ENCODE results near the gene NETO2.
"Not testable (repeated sequence)": the region's sequence is repeated elsewhere in the genome, so short reads cannot be mapped to it uniquely, and the experiment has no call there.

The NETO2 gene

DNA sequence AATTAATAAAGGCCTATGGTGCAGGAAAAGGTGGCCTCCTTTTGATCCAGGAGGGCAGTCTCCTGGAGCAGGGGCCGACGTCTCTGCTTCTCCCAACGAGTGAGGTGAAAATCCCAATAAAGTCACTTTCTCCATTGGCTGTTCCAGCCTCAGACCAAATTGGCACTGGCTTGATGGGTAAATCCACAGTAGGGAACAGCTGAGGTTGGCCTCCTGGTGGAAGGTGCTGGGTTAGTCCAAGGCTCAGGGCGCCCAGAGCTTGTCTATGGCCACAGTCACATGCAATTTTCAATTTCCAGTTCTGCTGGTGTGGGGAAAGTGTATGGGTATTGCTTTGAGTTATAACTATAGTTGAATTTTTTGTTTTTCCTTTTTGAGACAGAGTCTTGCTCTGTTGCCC lies 79.0 kb downstream of the NETO2 start:
- no peak for DNase-seq (ENCODE audit: low spot score)

DNA sequence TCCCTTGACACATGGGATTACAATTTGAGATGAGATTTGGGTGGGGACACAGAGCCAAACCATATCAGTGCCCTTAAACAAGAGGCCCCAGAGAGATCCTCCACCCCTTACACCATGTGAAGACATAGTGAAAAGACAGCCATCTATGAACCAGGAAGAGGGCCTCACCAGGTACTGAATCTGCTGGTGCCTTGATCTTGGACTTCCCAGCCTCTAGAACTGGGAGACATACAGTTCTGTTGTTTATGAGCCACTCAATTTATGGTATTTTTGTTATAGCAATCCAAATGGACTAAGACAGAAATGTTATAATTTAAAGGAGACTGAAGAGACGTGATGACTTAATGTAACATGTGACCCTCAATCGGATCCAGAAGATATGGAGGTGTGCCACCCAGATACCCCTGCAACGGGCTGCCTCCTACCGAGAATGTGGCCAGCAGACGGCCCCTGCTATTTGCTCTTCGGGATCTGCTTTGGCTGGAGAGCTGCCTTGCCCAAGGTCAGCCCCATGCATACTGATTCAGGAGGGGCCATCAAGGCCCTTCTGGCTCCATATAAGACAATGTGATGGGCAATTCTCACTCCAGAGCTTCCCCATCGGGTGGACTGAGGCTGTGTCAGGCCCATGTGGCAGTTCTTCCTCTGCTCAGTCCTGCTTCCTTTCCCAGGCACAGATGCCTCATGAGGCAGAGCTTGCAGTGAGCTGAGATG lies 80.6 kb downstream of the NETO2 start:
- no peak for DNase-seq (ENCODE audit: low spot score)

DNA sequence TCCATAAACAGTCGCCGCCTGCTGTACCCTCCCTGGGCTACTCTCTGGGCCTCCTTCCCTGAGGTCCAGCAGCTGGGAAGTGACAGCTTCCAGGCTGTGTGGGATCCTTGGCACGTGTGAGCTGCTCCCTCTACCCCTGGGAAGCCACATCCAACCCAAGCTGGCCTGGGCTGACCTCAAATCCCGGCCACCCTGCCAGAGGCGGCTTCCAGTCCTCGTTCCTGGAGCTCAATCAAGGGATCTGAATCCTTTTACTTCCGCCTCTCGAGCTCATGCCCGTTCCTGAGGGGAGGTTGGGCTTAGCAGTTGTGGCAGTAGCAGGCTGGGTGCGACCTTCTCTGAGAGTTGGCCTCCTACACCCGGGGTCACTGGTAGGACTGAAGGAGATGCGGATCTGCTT lies 82.5 kb downstream of the NETO2 start:
- no peak for DNase-seq (ENCODE audit: low spot score)

DNA sequence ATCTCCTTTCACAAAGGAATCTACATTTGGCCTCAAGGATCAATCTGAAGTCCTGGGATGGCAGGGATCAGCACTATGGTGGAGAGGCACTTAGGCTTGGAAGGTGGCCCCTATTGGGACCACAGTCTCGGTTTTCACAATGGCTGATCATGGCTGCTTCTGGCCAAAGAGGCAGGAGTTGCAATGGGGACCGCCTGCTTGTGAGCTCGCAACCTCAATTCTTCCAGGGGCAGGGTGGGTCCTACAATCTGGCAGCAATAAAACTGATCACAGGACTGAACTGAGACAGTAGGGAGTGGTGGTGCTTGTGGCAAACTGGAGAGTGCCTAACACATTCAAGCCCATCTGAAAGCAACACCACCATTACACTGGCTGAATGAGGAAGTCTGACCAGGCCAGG lies 83.1 kb downstream of the NETO2 start:
- no peak for DNase-seq (ENCODE audit: low spot score)

DNA sequence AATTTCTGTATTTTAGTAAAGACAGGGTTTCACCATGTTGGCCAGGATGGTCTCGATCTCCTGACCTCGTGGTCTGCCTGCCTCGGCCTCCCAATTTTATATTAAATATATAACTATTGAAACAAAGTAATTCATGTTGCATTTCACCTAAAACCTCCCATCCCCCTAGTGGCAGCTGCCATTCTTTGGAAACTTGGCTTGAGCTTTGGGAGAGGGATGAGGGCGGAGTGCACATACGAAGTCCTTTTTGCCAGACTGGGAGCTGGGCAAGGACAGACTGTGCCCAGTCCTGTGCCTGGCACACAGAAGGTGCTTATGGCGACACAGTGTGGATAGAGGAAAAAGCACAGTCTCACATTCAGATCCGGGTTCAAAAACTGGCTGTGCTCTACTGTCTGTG lies 83.8 kb downstream of the NETO2 start:
- DNase-seq (ENCODE audit: low spot score) = no peak

DNA sequence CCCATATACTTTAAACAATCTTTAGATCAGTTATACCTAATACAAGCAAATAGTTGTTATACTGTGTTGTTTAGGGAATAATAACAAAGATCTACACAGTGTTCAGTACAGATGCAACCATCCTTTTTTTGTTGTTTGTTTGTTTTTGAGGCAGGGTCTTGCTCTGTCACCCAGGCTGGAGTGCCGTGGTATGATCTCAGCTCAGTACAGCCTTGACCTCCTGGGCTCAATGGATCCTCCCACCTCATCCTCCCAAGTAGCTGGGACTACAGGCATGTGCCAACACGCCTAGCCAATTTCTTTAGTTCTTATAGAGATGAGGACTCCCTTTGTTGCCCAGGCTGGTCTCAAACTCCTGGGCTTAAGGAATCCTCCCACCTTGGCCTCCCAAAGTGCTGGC lies 84.6 kb downstream of the NETO2 start:
- not testable (repeated sequence) for DNase-seq (ENCODE audit: low spot score)

DNA sequence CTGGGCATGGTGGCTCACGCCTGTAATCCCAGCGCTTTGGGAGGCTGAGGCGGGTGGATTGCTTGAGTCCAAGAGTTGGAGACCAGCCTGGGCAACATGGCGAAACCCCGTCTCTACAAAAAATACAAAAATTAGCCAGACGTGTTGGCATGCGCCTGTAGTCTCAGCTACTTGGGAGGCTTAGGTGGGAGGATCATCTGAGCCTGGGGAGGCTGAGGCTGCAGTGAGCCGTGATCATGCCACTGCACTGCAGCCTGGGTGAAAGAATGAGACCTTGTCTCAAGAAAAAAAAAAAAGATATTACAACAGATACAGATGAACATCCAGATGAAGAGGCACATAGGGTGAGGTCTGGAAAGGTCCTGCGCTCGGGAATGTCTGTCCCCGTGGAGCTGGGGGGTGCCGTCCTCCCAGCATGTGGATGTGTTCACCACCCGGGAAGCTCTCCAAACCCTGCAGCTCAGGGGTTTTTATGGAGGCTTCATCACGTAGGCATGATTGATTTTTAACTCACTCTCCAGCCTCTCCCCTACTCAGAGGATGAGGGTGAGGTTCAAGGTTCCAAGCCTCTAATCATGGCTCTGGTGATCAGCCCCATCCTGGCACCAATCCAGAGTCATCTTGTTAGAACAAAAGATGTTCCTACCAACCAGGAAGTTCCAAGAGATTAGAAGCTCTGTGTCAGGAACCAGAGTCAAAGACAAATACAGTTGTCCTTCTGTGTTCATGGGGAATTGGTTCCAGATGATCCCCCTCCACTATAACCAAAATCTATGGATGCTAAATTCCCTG lies 85.3 kb downstream of the NETO2 start:
- no peak for DNase-seq (ENCODE audit: low spot score)

DNA sequence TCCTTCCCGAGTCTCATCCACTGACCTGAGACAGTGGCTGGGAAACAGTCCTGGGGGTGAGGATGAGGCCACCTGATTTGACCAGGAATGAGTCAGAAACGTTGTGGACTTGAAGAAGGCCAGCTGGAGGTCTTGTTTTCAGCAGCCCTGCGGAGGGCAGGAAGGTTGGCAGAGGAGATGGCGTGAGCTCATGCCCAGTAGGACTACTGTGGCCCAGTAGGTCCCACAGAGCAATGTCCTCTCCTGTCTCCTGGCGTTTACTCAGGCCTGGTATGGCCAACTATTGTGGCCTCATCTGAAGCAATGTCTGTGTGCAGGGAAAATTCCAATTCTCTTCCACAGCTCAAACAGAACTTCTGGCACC lies 86.1 kb downstream of the NETO2 start:
- DNase-seq (ENCODE audit: low spot score) = no peak

DNA sequence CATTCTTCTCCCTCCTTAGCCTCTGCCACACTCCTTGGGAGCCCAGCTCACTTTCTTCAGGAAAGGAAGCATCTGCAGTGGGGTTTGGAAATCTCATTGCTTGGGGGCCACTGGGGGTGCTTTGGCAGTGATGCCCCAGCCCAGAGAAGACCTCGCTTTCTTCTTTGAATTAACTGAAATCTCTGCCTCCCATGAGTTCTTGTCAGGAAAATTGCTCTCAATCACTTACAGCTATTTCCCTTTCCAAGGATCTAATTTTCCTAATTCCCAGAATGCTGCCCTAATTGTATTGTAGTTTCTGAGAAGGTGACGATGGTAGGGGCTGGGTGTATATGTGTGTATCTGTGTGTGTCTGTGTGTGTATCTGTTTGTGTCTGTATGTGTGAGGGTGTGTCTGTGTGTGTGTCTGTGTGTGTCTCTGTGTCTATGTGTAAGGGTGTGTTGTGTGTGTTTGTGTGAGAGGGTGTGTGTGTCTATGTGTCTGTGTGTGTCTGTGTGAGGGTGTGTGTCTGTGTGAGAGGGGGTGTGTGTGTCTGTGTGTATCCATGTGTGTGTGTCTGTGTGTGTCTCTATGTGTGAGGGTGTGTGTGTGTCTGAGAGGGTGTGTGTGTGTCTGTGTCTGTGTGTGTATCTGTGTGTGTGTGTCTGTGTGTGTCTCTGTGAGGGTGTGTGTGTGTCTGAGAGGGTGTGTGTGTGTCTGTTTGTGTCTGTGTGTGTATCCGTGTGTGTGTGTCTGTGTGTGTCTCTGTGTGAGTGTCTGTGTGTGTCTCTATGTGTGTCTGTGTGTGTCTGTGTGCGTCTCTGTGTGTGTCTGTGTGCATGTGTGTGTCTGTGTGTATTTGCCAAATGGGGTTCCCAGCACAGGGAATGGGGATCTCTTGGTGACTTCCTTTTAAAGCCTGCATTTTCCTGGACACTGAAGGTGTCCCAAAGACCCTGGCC lies 86.8 kb downstream of the NETO2 start:
- no peak for DNase-seq (ENCODE audit: low spot score)

DNA sequence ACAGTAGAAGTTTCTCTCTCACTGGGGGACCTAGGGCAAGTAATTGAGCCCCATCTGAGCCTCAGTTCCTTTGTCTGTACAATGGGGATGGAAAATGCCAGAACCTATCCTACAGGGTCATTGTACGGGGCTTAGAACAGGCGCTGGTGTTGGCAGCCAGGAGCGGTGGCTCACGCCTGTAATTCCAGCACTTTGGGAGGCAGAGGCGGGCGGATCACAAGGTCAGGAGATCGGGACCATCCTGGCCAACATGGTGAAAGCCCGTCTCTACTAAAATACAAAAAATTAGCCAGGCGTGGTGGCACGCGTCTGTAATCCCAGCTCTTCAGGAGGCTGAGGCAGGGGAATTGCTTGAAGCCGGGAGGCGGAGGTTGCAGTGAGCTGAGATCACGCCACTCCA lies 87.7 kb downstream of the NETO2 start:
- not testable (repeated sequence) for DNase-seq (ENCODE audit: low spot score)

DNA sequence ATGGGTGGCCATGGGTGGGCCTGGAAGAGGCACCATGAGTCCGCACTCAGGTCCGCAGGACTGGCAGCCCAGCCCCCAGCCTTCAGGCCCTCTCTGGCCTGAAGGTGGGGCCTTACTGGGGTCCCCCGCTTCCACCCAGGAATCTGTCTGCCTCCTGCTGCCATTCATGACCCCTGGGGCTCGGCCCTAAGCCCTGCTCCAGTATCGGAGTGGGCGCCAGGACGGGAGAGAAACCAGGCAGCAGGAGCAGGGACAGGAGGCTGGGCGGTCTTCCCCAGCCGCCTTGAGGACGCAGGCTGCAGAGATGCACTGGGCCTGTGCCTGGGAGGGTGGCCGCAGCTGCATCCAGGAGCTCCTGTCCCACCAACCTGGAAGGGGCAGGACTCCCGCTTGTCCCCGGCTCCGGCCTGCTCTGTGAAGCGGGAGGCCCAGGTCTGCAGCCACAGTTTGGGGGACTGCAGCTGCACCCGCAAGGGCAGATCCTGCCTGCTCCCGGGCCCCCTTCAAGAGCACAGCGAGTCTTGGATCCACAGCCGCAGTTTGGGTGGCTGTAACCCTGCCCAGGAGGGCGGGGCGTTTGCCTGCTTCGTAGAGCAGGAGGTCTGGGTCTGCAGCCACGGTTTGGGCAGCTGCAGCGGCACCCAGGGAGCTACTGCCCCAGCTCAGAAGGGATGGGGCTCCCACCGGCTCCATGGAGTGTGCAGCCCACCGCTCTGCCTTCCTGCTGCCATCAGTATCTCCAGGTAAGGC lies 88.4 kb downstream of the NETO2 start:
- no peak for DNase-seq (ENCODE audit: low spot score)

DNA sequence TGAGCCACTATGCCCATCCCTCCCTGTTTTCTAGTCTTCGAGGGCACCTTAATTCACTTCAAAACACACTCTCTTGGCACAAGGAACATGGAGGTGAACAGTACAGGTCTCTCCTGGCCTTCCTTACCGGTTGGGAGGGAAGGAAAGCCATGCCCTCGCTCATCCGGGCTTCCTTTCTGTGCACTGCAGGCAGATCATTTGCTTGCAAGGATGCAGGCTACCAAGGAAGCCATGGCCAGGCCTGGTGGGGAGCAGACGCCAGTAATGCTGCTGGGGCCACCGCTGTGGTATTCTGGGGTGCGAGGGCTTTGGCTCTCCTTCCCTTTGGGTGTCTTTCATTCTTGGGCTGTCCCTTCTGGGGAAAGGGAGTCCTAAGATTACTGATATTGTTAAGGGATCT lies 89.4 kb downstream of the NETO2 start:
- no peak for DNase-seq (ENCODE audit: low spot score)

DNA sequence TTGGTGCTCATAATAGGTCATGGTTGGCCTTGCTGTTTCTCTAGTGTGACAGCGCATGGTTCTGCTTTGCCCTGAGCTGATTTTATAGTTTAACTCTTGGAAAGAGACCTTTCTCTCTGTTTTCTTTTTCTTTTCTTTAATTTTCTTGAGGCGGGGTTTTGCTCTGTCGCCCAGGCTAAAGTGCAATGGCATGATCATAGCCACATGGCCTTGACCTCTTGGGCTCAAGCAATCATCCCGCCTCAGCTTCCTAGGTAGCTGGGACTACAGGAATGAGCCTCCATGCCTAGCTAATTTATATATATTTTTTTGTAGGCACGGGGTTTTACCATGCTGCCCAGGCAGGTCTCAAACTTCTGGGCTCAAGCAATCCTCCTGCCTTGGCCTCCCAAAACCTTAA lies 89.8 kb downstream of the NETO2 start:
- DNase-seq (ENCODE audit: low spot score) = no peak

DNA sequence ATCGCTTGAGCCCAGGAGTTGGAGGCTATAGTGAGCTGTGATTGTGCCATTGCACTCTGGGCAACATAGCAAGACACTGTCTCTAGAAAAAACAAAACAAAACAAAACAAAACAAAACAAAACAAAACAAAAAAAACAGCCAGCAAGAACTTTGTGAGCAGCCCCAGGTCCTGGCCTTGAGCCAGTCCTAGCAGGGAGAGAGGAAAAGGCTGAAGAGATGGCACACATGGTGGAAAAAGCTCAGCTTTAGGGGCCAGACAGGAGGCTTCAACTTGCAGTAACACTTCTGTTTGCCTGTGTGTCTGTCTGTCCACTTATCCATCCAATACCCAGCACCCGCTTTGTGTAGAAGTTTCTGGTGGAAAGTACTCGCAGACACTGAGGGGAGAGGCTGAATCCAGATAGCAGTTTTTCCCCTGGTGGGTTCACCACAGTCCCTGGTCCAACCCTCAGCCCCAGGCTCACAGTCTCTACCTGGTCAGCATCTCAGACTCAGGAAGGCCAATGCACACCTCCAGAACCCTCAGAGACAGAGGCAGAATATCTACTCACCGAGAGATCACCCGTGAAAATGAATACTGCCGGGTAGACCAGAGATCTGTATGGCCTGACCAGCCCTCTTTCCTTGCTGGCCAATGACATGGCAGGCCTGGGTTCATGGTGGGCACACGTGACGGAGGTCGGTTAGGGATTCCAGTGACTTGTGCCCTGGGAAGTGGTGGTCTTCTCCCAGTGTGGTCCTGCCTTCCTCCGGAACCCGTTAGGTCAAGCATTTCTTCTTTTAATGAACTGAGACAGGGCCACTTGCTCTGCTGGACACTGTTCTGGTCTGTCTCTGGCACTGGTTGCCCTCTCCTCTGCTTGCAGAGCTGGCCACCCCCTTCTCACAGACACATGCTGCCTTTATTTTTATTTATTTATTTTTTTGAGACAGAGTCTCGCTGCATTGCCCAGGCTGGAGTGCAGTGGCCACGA lies 90.8 kb downstream of the NETO2 start:
- no peak for DNase-seq (ENCODE audit: low spot score)

DNA sequence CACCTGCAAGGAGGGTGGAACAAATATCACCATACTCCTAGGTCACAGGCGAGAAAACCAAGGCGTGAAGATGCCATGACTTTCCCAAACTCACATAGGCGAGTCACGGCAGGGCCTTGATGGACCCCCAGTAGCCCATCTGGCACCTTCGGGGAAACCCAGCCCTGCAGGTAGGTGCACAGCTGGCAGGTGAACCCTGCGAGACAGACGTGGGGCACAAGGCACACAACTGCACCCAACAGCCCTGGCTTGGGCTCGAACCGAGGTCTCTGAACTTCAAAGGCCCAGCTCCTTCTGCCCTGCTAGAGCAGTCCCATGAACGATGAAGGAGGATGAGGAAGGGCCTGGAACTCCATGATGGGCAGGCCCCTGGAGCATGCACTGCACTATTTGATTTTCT lies 92.7 kb downstream of the NETO2 start:
- DNase-seq (ENCODE audit: low spot score) = no peak

DNA sequence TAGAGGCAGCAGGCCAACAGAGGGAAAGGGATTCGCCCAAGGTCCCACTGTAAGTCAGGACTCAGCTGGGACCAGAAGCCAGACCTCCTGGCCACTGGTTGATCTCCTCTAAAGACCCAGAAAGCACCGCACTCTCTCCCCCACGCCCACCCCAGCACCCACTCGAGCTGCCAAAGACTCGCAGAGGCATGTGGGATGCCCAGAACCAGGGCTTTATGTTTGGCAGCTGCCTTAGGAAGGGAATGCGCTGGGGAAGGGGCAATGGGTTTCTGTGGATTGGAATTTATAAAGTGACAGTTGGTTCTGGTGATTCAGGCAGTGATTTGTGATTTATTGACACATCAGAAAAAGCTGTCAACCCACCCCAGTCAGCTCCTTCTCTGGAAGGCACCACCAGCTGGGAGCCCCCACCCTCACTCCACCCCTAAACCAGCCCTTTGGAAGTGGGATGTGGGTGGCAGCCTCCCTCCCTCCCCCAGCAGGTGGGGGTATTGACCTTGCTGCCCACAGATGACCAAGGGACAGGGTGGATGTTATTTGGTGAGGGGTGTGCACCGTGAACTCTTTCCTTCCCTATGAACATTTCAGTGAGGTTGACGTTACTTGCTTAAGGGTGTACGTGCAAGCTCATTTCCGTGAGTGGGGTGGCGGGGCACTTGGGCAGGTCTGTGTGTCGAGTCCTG lies 93.7 kb downstream of the NETO2 start:
- DNase-seq (ENCODE audit: low spot score) = no peak

DNA sequence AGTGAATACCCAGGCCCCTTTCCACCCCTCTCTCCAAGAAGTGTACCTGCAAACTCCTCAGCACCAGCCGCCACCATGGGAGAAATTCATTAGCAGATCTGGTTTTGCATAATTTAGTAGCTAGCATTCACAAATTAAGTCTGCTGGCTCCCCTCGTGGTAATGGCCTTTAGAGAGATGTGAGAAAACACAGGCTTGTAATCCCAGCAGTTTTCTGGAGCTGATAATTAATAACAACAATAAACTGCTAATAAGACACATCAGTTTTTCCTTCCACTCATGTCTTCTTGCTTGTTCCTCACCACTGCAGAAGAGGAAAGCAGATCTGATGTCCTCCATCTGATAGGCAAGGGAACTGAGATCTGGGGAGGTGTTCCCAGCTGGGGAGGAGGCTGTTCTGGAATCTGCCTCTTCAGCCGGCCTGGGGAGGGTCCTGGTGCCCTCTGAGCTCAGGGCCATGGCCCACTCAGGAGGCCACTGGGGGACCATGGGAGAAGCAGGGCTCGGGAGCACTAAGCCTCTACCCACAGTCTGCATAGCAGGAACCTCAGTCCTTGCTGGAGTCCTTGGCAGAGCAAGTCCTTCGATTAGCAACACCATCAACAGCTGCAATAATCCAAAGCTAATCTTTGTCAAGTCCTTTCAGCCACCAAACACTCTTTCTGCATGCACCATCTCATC lies 96.1 kb downstream of the NETO2 start:
- DNase-seq (ENCODE audit: low spot score) = no peak

DNA sequence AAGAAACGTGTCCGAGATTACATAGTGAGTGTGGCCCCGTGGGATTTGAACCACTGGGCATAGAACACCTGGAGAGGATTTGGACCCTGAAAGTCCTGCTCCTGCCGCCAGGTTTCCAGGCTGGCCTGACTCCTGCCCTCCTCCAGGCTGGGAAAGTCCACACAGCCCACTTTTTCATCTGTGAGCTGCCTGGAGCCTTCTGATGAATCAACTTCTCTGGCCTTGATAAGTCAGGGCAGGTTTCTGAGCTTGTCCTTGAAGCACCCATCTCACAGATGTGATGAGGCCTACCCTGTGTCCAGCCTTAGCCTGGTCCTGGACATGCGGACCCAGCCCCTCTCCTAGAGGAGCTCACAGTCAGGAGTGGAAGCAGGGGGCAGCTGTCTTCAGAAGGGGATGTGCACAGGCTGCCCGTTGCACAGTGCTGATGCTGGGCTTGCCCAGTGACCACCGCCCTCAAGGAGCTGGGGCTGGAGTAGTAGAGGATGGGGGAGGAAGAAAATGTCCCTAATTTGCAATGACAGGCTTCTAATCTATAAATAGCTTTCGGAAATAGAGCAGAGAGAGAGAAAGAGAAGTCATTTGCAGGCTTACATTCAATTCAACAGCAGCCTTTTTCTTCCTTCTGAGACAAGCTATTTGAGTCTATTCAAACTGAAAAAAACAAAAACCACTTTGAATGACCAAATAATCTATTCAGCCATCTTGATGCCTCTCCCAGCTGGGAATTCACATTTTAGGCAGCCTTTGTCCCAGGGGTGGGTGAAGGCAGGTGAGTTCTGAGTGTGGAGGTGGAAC lies 96.8 kb downstream of the NETO2 start:
- DNase-seq (ENCODE audit: low spot score) = no peak

DNA sequence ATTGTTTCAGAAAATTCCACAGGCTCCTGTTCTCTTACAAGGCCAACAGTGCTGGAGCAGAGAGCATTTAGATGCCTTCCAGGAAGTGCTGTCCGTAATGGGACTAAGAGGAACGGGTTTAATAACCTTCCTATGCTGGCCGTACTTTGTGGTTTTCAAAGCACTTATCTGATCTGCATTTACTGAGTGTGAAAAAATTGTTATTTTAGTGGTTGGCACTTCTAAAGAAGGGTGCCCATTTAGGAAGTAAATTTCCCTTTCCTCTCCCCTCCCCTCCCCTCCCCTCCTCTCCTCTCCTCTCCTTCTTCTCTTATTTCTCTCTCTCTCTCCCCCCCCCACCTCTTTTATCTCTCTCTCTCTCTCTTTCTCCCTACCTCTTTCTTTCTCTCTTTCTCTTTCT lies 98.3 kb downstream of the NETO2 start:
- DNase-seq (ENCODE audit: low spot score) = no peak

Measured in CD4-positive, alpha-beta T cell treated with Interleukin-15 for 4 hours (primary cell).